ENCODE measurements around the gene THSD8. TPM values are rescaled to one million over a fixed set of nuclear protein-coding genes. Genes with fewer than 3 reads are reported as not detected.

Gene THSD8
- total and polyA plus RNA-seq, 2 of the 8 experiments (the other 6 are each of a cell fraction or from before 2014, with no cell fraction given): 8.2 to 42.3 TPM

GRCh38 chr19:12789904-12790619, 11.8 kb upstream of the THSD8 start:
- H3K14ac ChIP-seq (ENCODE audit: insufficient read length): no peak overlapping the region
- H2BK15ac ChIP-seq (ENCODE audit: low read length): no peak overlapping the region
- H3K36me3 ChIP-seq (ENCODE audit: control insufficient read depth in 2 of 4, insufficient read depth in 4 of 4, low read length in 3 of 4): no peaks in the 10 kb centered on the region
- H3K27ac ChIP-seq (ENCODE audit: low read depth, low read length): no peak overlapping the region; the same call in 1 of the 2 replicates
- H3K79me1 ChIP-seq (ENCODE audit: low read depth, low read length): no peaks in the 10 kb centered on the region
- H4K20me1 ChIP-seq (replicated peaks in 1 of 2; ENCODE audit: control insufficient read depth in 1 of 2, insufficient read depth in 2 of 2, low read length in 2 of 2): peaks cover 0 to 1% of the 10 kb centered on the region in 2 experiments
- peaks cover 7 to 32% (median 22%) of the 10 kb centered on the region in 4 experiments for H3K4me1 ChIP-seq (replicated peaks in 1 of 4; ENCODE audit: control insufficient read depth in 3 of 4, insufficient read depth in 4 of 4, low read length in 3 of 4)
- H3K18ac ChIP-seq (ENCODE audit: extremely low read depth, low read length): peak overlapping the region; percentile 24; the same call in 1 of the 2 replicates
- peak overlapping the region in 2 of 4 experiments; percentile 25 to 28; a peak in 3 of 7 replicates for H3K9ac ChIP-seq (replicated peaks in 1 of 4; ENCODE audit: extremely low read depth in 1 of 4, low read depth in 3 of 4, low read length in 3 of 4)
- peak; percentile 87 to 97 for DNase-seq (ENCODE audit: low read depth in 1 of 2, low spot score in 2 of 2)
- no peak overlapping the region for H3K56ac ChIP-seq (replicated peaks; ENCODE audit: insufficient read length, low read depth, low read length)
- no peak overlapping the region for H4K91ac ChIP-seq (replicated peaks; ENCODE audit: insufficient read length, low read length)
- ChIA-PET POLR2A (ENCODE audit: partially characterized antibody) (interaction anchor here (0.8 to 15.2 kb wide), 12 partner anchors 10 to 109 kb away, joined by 3 to 317 read pairs (median 14); partner anchors contain the start of genes HOOK2, PRDX2, THSD8 and TNPO2), CTCF (ENCODE audit: partially characterized antibody) (interaction anchor here (2.3 to 17.9 kb wide), 4 partner anchors 10 to 30 kb away, joined by 9 to 288 read pairs (median 158); partner anchors contain the start of genes PRDX2 and THSD8)
- peaks cover 31% of the 10 kb centered on the region for H3K23me2 ChIP-seq (ENCODE audit: low read depth, low read length)
- H3K9me3 ChIP-seq (ENCODE audit: insufficient read depth in 2 of 2, low read depth in 1 of 2, low read length in 1 of 2): no peaks in the 10 kb centered on the region
- H2BK120ac ChIP-seq (replicated peaks; ENCODE audit: low read depth, low read length): no peak overlapping the region
- H4K8ac ChIP-seq (ENCODE audit: extremely low read depth, insufficient read depth, low read length): no peak overlapping the region
- H3K23ac ChIP-seq (ENCODE audit: insufficient read length): no peak overlapping the region
- no peak overlapping the region for H2AFZ ChIP-seq (ENCODE audit: low read length)
- H2BK5ac ChIP-seq (ENCODE audit: low read depth, low read length): no peak overlapping the region
- WGBS, 2 experiments (ENCODE audit: extremely low coverage in 1 of 2, insufficient coverage in 1 of 2, insufficient read length in 1 of 2, insufficient replicate concordance in 2 of 2, low coverage in 1 of 2, low lambda C conversion rate in 2 of 2, missing lambda C conversion rate in 1 of 2): 1% methylated on average over 45 of the region's 56 CpGs; no CpG with 5 or more reads in 1 of the 2 experiments
- no peak overlapping the region for H3K4ac ChIP-seq (replicated peaks; ENCODE audit: insufficient read length, low read depth, low read length)
- no peak overlapping the region for H2AK5ac ChIP-seq (ENCODE audit: low read depth, low read length)
- H3K4me2 ChIP-seq (ENCODE audit: insufficient read depth in 1 of 2, low read depth in 2 of 2, low read length in 2 of 2): peak overlapping the region; percentile 74 to 97
- no peak overlapping the region for H2BK12ac ChIP-seq (ENCODE audit: low read depth, low read length)
- no peaks in the 10 kb centered on the region for H3K79me2 ChIP-seq (ENCODE audit: control insufficient read depth in 1 of 2, insufficient read depth in 2 of 2, low read length in 2 of 2)
- FAIRE-seq: no peak
- H3K27me3 ChIP-seq (replicated peaks in 1 of 4; ENCODE audit: control insufficient read depth in 3 of 4, extremely low read depth in 1 of 4, insufficient read depth in 3 of 4, low read length in 3 of 4): peaks cover 0 to 18% (median 13%) of the 10 kb centered on the region in 4 experiments; a peak in 5 of 7 replicates
- peak overlapping the region; percentile 36 to 71 (median 52) for H3K4me3 ChIP-seq (ENCODE audit: extremely low read depth in 1 of 4, insufficient read depth in 2 of 4, low read depth in 3 of 4, low read length in 4 of 4)
- no peak overlapping the region for H4K5ac ChIP-seq (ENCODE audit: insufficient read length, low read depth, low read length)
- no peak overlapping the region for H2BK20ac ChIP-seq (ENCODE audit: low read length)
- no peak for TF ChIP-seq SIRT6 (IDR thresholded peaks at IDR 0.05; ENCODE audit: low read length)
- TF ChIP-seq ASH2L (IDR thresholded peaks at IDR 0.05; ENCODE audit: low read length): peak; percentile 35
- 0 out of 2 replicates have a peak, but pooled peaks have one; percentile 16 for TF ChIP-seq TCF12 (IDR thresholded peaks at IDR 0.05; ENCODE audit: low read depth, low read length)
- peak; percentile 5 to 94; a peak in 2 of 4 replicates for TF ChIP-seq SIN3A (conservative IDR thresholded peaks at IDR 0.05 in 1 of 2, IDR thresholded peaks at IDR 0.05 in 1 of 2; ENCODE audit: low read depth in 1 of 2, low read length in 2 of 2)
- peak; percentile 12; the same call in 1 of the 2 replicates for TF ChIP-seq SIX5 (IDR thresholded peaks at IDR 0.05; ENCODE audit: low read depth, low read length)
- no peak for TF ChIP-seq RBBP5 (IDR thresholded peaks at IDR 0.05; ENCODE audit: borderline replicate concordance, low read depth, low read length)
- TF ChIP-seq YY1 (IDR thresholded peaks at IDR 0.05; ENCODE audit: low read depth, low read length): peak; percentile 21; the same call in 1 of the 2 replicates
- TF ChIP-seq, protein P1, sequence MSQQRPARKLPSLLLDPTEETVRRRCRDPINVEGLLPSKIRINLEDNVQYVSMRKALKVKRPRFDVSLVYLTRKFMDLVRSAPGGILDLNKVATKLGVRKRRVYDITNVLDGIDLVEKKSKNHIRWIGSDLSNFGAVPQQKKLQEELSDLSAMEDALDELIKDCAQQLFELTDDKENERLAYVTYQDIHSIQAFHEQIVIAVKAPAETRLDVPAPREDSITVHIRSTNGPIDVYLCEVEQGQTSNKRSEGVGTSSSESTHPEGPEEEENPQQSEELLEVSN (IDR thresholded peaks at IDR 0.05): peak; percentile 62
- TF ChIP-seq RNF2 (IDR thresholded peaks at IDR 0.05; ENCODE audit: borderline replicate concordance, low read depth, low read length, missing control alignments, poor library complexity, severe bottlenecking): no peak
- peak; percentile 21; the same call in 1 of the 2 replicates for TF ChIP-seq CREB1 (IDR thresholded peaks at IDR 0.05)
- no peak for TF ChIP-seq GTF2F1 (IDR thresholded peaks at IDR 0.05; ENCODE audit: borderline replicate concordance, low read depth, low read length)

All from H1 (cell line).